Endothelial cell of umbilical vein (primary cell): ENCODE data around the gene RNF121. TPM values are rescaled to one million over a fixed set of nuclear protein-coding genes. Genes with fewer than 3 reads are reported as not detected.

ENCODE experiments used
- BruUV-seq: library from RNA; stranded (reverse); fragments of 400-500 nt; replicated peaks from 2 replicates; lab custom pipeline; 2021; lab: Mats Ljungman, UMichigan
- CTCF ChIA-PET: fragments of 300-600, 350-600 bp; sonication (Branson Sonifier 250); formaldehyde crosslinking; loops from one replicate; lab custom pipeline; 2021; ENCODE audit warnings: antibody characterized with exemption, inconsistent platforms; lab: Charles Lee
- POLR2A ChIA-PET: fragments of 300-600, 350-600 bp; sonication (Branson Sonifier 250); formaldehyde crosslinking; loops from one replicate; lab custom pipeline; 2021; ENCODE audit warnings: antibody characterized with exemption, inconsistent platforms; lab: Charles Lee
- DNase-seq: peaks from one replicate; pipeline ENCODE4 v3.0.0-alpha.2; 2011; ENCODE audit warnings: low read depth, low spot score
- FAIRE-seq: peaks from 2 replicates; lab custom pipeline; 2011; peaks lifted over from hg19 to GRCh38; lab: Jason Lieb, UNC
- H2AFZ ChIP-seq: 2 replicates; pipeline ENCODE4 v1.6.0; 2012; ENCODE audit warnings: low read depth, low read length, control low read depth, inconsistent platforms
- H3K27ac ChIP-seq: 2 replicates; pipeline ENCODE4 v1.5.1; 2011; ENCODE audit warnings: low read depth, mild to moderate bottlenecking, control low read depth, low read length, moderate library complexity; ENCODE audit not compliant: insufficient read depth
- H3K27me3 ChIP-seq, 2 experiments: 2 replicates each; pipeline versions ENCODE4 v1.6.0 to v1.6.1; 2011; ENCODE audit warnings: low read length in 2 of 2, mixed read lengths in 1 of 2; ENCODE audit not compliant: control insufficient read depth in 2 of 2, insufficient read depth in 2 of 2
- H3K36me3 ChIP-seq, 2 experiments: 2 replicates in 1 of 2; 3 replicates in 1 of 2; pipeline ENCODE4 v1.5.1; 2011; ENCODE audit warnings: low read length in 2 of 2, mild to moderate bottlenecking in 1 of 2, moderate library complexity in 1 of 2; ENCODE audit not compliant: control insufficient read depth in 2 of 2, insufficient read depth in 2 of 2; ENCODE audit errors: extremely low read depth in 1 of 2
- H3K4me1 ChIP-seq: 3 replicates; pipeline ENCODE4 v1.5.1; 2011; ENCODE audit warnings: mild to moderate bottlenecking, low read length; ENCODE audit not compliant: control insufficient read depth, insufficient read depth; ENCODE audit errors: extremely low read depth
- H3K4me2 ChIP-seq: 2 replicates; pipeline ENCODE4 v1.6.1; 2011; ENCODE audit warnings: low read length, control low read depth, mixed read lengths; ENCODE audit not compliant: insufficient read depth
- H3K4me3 ChIP-seq, 3 experiments: fragments of 200-600 bp in 1 of 3; sonication (generic), shearing (Covaris generic) in 1 of 3; replicated peaks in 1 of 3; 2 replicates each; pipeline ENCODE4 v1.5.1; 2011 to 2016; ENCODE audit warnings: control low read depth in 3 of 3, low read length in 3 of 3, mild to moderate bottlenecking in 2 of 3, inconsistent platforms in 1 of 3, low read depth in 1 of 3, moderate library complexity in 1 of 3; ENCODE audit not compliant: insufficient read depth in 1 of 3
- H3K79me2 ChIP-seq: 2 replicates; pipeline ENCODE4 v1.6.0; 2012; ENCODE audit warnings: low read length, inconsistent platforms; ENCODE audit not compliant: control insufficient read depth, insufficient read depth
- H3K9ac ChIP-seq: replicated peaks from 2 replicates; pipeline ENCODE3; 2011; ENCODE audit warnings: low read length, control low read depth; ENCODE audit not compliant: insufficient read depth; ENCODE audit errors: extremely low read depth
- H3K9me1 ChIP-seq: replicated peaks from 3 replicates; pipeline ENCODE4 v1.6.0; 2011; ENCODE audit warnings: mild to moderate bottlenecking, low read length; ENCODE audit not compliant: control insufficient read depth, insufficient read depth; ENCODE audit errors: extremely low read depth
- H3K9me3 ChIP-seq: replicated peaks from 2 replicates; pipeline ENCODE4 v1.5.1; 2012; ENCODE audit warnings: low read length, inconsistent platforms; ENCODE audit not compliant: control insufficient read depth, insufficient read depth
- H4K20me1 ChIP-seq: replicated peaks from 2 replicates; pipeline ENCODE3; 2011; ENCODE audit warnings: mild to moderate bottlenecking, low read length; ENCODE audit not compliant: control insufficient read depth, insufficient read depth; ENCODE audit errors: extremely low read depth
- CTCF ChIP-seq, 2 donors: IDR thresholded peaks; 1 replicate in 1 of 2; 2 replicates in 1 of 2; pipeline ENCODE4 v1.5.1; 2011; ENCODE audit warnings: low read length in 2 of 2, mild to moderate bottlenecking in 2 of 2, moderate library complexity in 2 of 2, control low read depth in 1 of 2, inconsistent platforms in 1 of 2, low read depth in 1 of 2; ENCODE audit not compliant: insufficient read depth in 1 of 2; ENCODE audit errors: extremely low read depth in 1 of 2
- EZH2 ChIP-seq: IDR thresholded peaks from 2 replicates; pipeline ENCODE4 v1.6.1; 2012; ENCODE audit warnings: borderline replicate concordance, low read depth, mild to moderate bottlenecking, moderate library complexity, low read length, inconsistent platforms; ENCODE audit not compliant: severe bottlenecking
- FOS ChIP-seq: IDR thresholded peaks from 2 replicates; pipeline ENCODE4 v1.6.1; 2011; ENCODE audit warnings: mild to moderate bottlenecking, low read length, moderate library complexity, borderline replicate concordance; ENCODE audit not compliant: insufficient read depth
- GATA2 ChIP-seq: IDR thresholded peaks from 2 replicates; pipeline ENCODE4 v1.7.0; 2011; ENCODE audit warnings: low read depth, mild to moderate bottlenecking, moderate library complexity, mixed read lengths, low read length; ENCODE audit not compliant: insufficient read length, insufficient read depth
- JUN ChIP-seq: IDR thresholded peaks from 2 replicates; pipeline ENCODE4 v1.6.1; 2011; ENCODE audit warnings: borderline replicate concordance, low read depth; ENCODE audit not compliant: insufficient read length, insufficient read depth
- MAX ChIP-seq: IDR thresholded peaks from 2 replicates; pipeline ENCODE4 v1.6.1; 2011; ENCODE audit not compliant: insufficient read depth, insufficient read length
- MYC ChIP-seq: IDR thresholded peaks from one replicate; pipeline ENCODE4 v1.6.1; 2011; ENCODE audit warnings: mild to moderate bottlenecking, low read depth, low read length
- POLR2A ChIP-seq: IDR thresholded peaks from 2 replicates; pipeline ENCODE4 v1.6.1; 2012; ENCODE audit warnings: low read depth, mild to moderate bottlenecking, control low read depth, low read length
- POLR2AphosphoS5 ChIP-seq: IDR thresholded peaks from 2 replicates; pipeline ENCODE4 v1.6.1; 2012; ENCODE audit warnings: low read depth, mild to moderate bottlenecking, control low read depth, low read length, moderate library complexity; ENCODE audit not compliant: insufficient read depth
- dilution Hi-C: fragments of 300-500 bp; cut with MboI; formaldehyde crosslinking; loops from one replicate; pipeline ENCODE4 v1.15.0; 2019; ENCODE audit warnings: low sequenced_read_pairs; ENCODE audit not compliant: extremely low pct_ligation_motif_present
- intact Hi-C: fragments of 100-400 bp; cut with micrococcal nuclease; formaldehyde crosslinking; loops from one replicate; pipeline ENCODE4 v1.10.0; 2022
- polyA plus RNA-seq, 4 experiments: library from polyadenylated mRNA; depleted of rRNA in 3 of 4; stranded (reverse) in 3 of 4; unstranded in 1 of 4; fragments of >200 nt; gene quantifications; 2 replicates each; pipeline versions ENCODE4 v1.2.1 to v1.2.3, GENCODE V29; 2011 to 2012; ENCODE audit warnings: missing spikeins in 1 of 4
- total RNA-seq: library from RNA; stranded (reverse); gene quantifications from 2 replicates; pipeline ENCODE4 v1.2.3, GENCODE V29; 2021

The RNF121 gene
- total and polyA plus RNA-seq, 2 donors (not counting 3 experiments of a cell fraction or from before 2014, with no cell fraction given), result 61.4 to 99.9 TPM

GRCh38 chr11:72023335-72023734, 94.5 kb downstream of the RNF121 start:
- no peak for TF ChIP-seq POLR2A
- TF ChIP-seq EZH2, result no peak
- TF ChIP-seq GATA2, result no peak
- no peak for TF ChIP-seq MYC
- no peak for TF ChIP-seq CTCF (IDR thresholded peaks at IDR 0.05; ENCODE audit: extremely low read depth in 1 of 2, insufficient read depth in 1 of 2, low read depth in 1 of 2, low read length in 2 of 2)
- TF ChIP-seq FOS, result no peak
- TF ChIP-seq POLR2AphosphoS5, result no peak
- no peak for TF ChIP-seq MAX
- no peak for TF ChIP-seq JUN
- POLR2A ChIA-PET, result no interaction called here
- BruUV-seq, result no TSS peak
- no peaks in the 10 kb centered on the region for H3K9me1 ChIP-seq
- dilution Hi-C loops (loop anchor here (10.0 kb wide), 1 partner anchor 61 kb away; the partner anchor contains the start of genes LRRC51 and NUMA1), intact Hi-C loops (no loop called here)
- FAIRE-seq, result no peak
- peaks cover 31% of the 10 kb centered on the region for H3K79me2 ChIP-seq
- DNase-seq, result no peak
- peaks cover 6% of the 10 kb centered on the region for H3K4me1 ChIP-seq
- peaks cover 58 to 62% of the 10 kb centered on the region in 2 experiments for H3K36me3 ChIP-seq
- H3K27me3 ChIP-seq, result no peaks in the 10 kb centered on the region
- peaks cover 4% of the 10 kb centered on the region for H4K20me1 ChIP-seq
- H2AFZ ChIP-seq, result no peak overlapping the region
- CTCF ChIA-PET, result interaction anchor here (3.9 to 7.9 kb wide), 2 partner anchors 70 to 123 kb away, joined by 190 to 402 read pairs; no protein-coding TSS in a partner anchor
- H3K9me3 ChIP-seq, result no peaks in the 10 kb centered on the region
- H3K4me2 ChIP-seq, result no peak overlapping the region
- H3K9ac ChIP-seq, result no peak overlapping the region
- H3K4me3 ChIP-seq, result no peak overlapping the region
- no peak overlapping the region for H3K27ac ChIP-seq
